Naive thymus-derived CD8-positive, alpha-beta T cell (primary cell): ENCODE results near the gene CCDC200. TPM values are rescaled to one million over a fixed set of nuclear protein-coding genes. Genes with fewer than 3 reads are reported as not detected.
"Not testable (repeated sequence)": the region's sequence is repeated elsewhere in the genome, so short reads cannot be mapped to it uniquely, and the experiment has no call there.

ENCODE experiments used
- ATAC-seq, 2 donors: fragments of 150-1000 bp; cut with Tn5 transposase in 1 of 2; sonication (Bioruptor Pico), chemical (Tn5 transposase) in 1 of 2; 1 replicate in 1 of 2; 2 replicates in 1 of 2; pipeline ENCODE4 v1.10.0; 2021; ENCODE audit warnings: mild to moderate bottlenecking in 2 of 2, moderate library complexity in 2 of 2
- POLR2A ChIA-PET: fragments of 350-600 bp; sonication (Branson Sonifier 250); formaldehyde crosslinking; loops from one replicate; lab custom pipeline; 2021; ENCODE audit warnings: antibody characterized with exemption; lab: Charles Lee
- DNase-seq, 10 donors: peaks; one replicate each; pipeline versions ENCODE4 v3.0.0 to v3.0.0-alpha.2; 2020 to 2022
- H3K27ac Mint-ChIP-seq, 10 donors: one replicate each; pipeline ENCODE4 v1.8.0; 2020 to 2022; ENCODE audit warnings: mild to moderate bottlenecking in 10 of 10, mixed read lengths in 10 of 10, moderate library complexity in 4 of 10, inconsistent platforms in 1 of 10
- H3K27me3 Mint-ChIP-seq, 5 donors: one replicate each; pipeline ENCODE4 v1.8.0; 2021 to 2022; ENCODE audit warnings: mixed read lengths in 5 of 5
- H3K36me3 Mint-ChIP-seq, 3 donors: one replicate each; pipeline ENCODE4 v1.8.0; 2020 to 2022; ENCODE audit warnings: mixed read lengths in 3 of 3, mild to moderate bottlenecking in 2 of 3, inconsistent platforms in 1 of 3
- H3K4me1 Mint-ChIP-seq, 4 donors: one replicate each; pipeline ENCODE4 v1.8.0; 2021 to 2022; ENCODE audit warnings: mixed read lengths in 4 of 4
- H3K4me3 Mint-ChIP-seq, 10 donors: one replicate each; pipeline ENCODE4 v1.8.0; 2020 to 2022; ENCODE audit warnings: mild to moderate bottlenecking in 10 of 10, mixed read lengths in 10 of 10, moderate library complexity in 6 of 10, inconsistent platforms in 1 of 10
- H3K9me3 Mint-ChIP-seq, 9 donors: one replicate each; pipeline ENCODE4 v1.8.0; 2020 to 2022; ENCODE audit warnings: mixed read lengths in 9 of 9, mild to moderate bottlenecking in 3 of 9, inconsistent platforms in 1 of 9, moderate library complexity in 1 of 9
- polyA plus RNA-seq, 3 donors: library from polyadenylated mRNA; unstranded; fragments of 300-500 nt; fragmentation: Illumina TruSeq; gene quantifications; one replicate each; pipeline ENCODE4 v1.2.3, GENCODE V29; 2021
- total RNA-seq, 8 experiments: library from RNA in 2 of 8; stranded (reverse) in 2 of 8; gene quantifications; one replicate each; pipeline ENCODE4 v1.2.3 and lab custom pipeline; 2021 to 2026

Gene CCDC200
- total RNA-seq (1 to 10 TPM; 1.4 to 2.1 TPM), polyA plus RNA-seq (under 1 TPM in 2 of 3 donors, not detected in 1; 0.69 to 0.73 TPM), total RNA-seq (lab: John Stamatoyannopoulos, UW) (0 to 0.49 (median 0.26) reads per million in 6 experiments)

DNA sequence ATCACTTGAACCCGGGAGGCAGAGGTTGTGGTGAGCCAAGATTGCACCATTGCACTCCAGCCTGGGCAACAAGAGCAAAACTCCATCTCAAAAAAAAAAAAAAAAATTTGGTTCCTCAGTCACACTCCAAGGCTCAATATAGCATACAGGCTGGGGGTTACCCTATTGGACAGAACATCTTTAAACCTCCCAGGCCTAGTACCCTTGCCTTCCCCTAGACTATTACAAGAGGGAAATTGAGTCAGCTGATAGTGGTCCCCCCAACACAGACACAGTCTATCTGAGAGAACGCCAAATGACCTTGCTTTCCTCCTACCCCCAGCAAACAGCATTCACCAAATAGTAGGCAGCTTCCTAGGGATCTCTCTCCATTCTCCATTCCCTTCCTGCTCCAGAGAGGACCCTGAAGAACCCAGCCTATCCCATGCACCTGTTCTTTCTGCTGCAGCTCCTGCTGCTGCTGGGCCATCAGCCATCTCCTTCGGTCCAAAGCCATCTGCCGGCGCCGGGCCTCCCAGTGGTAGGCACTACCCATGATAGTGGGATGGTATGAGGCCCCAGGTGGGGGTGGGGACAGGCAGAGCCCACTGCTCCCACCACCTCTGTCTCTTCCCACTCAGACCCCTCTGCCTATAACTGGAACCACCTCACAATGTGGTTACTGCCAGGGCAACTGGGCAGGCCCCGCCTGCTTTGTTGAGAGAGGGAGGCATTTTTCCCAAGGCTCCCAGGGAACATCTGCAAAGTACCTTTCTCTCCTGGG is at the start of gene CCDC200:
Gene CCDC200 (minus strand): TSS at position 604 of the 763 bp plus-strand sequence. CDS start 69 bp downstream, at position 535.
- H3K27me3 Mint-ChIP-seq, POLR2A ChIA-PET, H3K27ac Mint-ChIP-seq, H3K9me3 Mint-ChIP-seq, ATAC-seq, H3K4me1 Mint-ChIP-seq, DNase-seq, H3K4me3 Mint-ChIP-seq: not testable (repeated sequence)
- peaks cover 0 to 11% (median 3%) of the 10 kb centered on the region in 3 donors for H3K36me3 Mint-ChIP-seq

DNA sequence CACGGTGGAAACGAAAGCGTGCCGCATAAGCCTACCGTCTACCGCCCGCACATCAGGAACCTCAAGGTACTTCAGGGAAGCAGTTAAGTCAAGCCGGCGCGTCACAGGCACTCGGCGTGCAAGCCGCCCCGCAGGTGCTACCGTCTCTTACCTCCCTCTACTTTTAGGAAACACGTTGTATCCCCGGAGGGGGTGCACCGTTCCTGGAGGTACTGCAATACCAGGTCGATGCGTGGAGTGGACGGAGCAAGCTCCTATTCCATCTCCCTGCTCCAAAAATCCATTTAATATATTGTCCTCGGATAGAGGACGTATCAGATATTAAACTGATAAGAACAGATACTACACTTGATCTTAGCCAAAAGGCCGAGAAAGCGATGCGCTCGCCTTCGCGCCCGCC is 44.5 kb upstream of the CCDC200 start:
- H3K36me3 Mint-ChIP-seq, H3K27me3 Mint-ChIP-seq, DNase-seq, POLR2A ChIA-PET, H3K27ac Mint-ChIP-seq, H3K4me1 Mint-ChIP-seq, H3K9me3 Mint-ChIP-seq: not testable (repeated sequence)
- ATAC-seq: peak; percentile 25 to 33
- H3K4me3 Mint-ChIP-seq: peak overlapping the region in 1 of 10 donors; percentile 41

DNA sequence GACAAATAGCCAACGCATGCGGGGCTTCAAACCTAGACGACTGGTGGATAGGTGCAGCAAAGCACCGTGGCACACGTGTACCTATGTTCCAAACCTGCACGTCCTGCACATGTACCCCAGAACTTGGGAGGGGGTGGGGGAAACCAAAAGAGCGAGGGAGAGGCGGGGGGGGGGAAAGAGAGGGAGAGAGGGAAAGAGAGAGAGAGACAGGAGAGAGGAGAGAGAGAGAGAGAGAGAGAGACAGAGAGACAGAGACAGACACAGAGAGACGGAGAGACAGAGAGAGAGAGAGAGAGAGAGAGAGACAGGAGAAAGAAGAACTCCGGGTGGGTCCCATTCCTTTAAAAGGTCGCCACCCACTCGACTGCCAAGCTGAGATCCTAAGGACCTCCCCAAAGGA is 44.1 kb upstream of the CCDC200 start:
- H3K4me1 Mint-ChIP-seq, H3K36me3 Mint-ChIP-seq, H3K9me3 Mint-ChIP-seq, H3K27ac Mint-ChIP-seq, H3K27me3 Mint-ChIP-seq, POLR2A ChIA-PET, ATAC-seq: not testable (repeated sequence)
- peak in 1 of 10 donors; percentile 0 for DNase-seq
- peak overlapping the region in 4 of 10 donors; percentile 41 to 79 (median 58) for H3K4me3 Mint-ChIP-seq

DNA sequence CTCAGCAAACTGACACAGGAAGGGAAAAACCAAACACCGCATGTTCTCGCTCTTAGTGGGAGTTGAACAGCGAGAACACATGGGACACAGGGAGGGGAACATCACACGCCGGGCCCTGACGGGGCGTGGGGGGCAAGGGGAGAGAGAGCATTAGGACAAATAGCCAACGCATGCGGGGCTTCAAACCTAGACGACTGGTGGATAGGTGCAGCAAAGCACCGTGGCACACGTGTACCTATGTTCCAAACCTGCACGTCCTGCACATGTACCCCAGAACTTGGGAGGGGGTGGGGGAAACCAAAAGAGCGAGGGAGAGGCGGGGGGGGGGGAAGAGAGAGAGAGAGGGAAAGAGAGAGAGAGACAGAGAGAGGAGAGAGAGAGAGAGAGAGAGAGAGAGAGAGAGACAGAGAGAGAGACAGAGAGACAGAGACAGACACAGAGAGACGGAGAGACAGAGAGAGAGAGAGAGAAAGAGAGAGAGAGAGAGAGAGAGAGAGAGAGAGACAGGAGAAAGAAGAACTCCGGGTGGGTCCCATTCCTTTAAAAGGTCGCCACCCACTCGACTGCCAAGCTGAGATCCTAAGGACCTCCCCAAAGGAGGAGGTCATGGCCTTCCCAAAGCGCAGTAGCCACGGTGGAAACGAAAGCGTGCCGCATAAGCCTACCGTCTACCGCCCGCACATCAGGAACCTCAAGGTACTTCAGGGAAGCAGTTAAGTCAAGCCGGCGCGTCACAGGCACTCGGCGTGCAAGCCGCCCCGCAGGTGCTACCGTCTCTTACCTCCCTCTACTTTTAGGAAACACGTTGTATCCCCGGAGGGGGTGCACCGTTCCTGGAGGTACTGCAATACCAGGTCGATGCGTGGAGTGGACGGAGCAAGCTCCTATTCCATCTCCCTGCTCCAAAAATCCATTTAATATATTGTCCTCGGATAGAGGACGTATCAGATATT is 42.4 kb upstream of the CCDC200 start:
- DNase-seq, H3K4me3 Mint-ChIP-seq, H3K36me3 Mint-ChIP-seq, H3K27ac Mint-ChIP-seq, H3K27me3 Mint-ChIP-seq, POLR2A ChIA-PET, H3K9me3 Mint-ChIP-seq, H3K4me1 Mint-ChIP-seq: not testable (repeated sequence)
- peak; percentile 25 to 32 for ATAC-seq

DNA sequence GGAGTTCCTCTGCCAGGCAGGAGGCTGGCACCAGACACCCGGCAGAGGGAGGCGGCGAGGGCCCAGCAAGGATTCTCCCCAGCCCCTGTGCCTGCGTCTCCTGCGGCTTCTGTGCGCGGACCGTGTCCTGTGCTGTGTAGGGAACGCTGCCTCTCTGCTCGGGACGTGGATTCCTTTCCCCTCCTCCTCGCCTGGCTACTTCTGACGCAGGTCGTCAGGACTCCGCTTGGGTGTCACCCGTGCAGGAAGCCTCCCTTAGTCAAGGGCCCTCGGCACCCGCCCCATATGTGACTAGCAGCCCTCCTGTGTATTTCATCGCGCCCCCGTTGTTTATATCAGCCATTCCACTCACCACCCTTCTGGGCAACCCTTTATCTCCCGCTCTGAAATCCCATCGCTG is 18.0 kb upstream of the CCDC200 start:
- peak in 5 of 10 donors; percentile 49 to 73 (median 58) for DNase-seq
- H3K4me1 Mint-ChIP-seq, ATAC-seq, H3K27ac Mint-ChIP-seq, POLR2A ChIA-PET, H3K27me3 Mint-ChIP-seq, H3K9me3 Mint-ChIP-seq, H3K36me3 Mint-ChIP-seq, H3K4me3 Mint-ChIP-seq: not testable (repeated sequence)

DNA sequence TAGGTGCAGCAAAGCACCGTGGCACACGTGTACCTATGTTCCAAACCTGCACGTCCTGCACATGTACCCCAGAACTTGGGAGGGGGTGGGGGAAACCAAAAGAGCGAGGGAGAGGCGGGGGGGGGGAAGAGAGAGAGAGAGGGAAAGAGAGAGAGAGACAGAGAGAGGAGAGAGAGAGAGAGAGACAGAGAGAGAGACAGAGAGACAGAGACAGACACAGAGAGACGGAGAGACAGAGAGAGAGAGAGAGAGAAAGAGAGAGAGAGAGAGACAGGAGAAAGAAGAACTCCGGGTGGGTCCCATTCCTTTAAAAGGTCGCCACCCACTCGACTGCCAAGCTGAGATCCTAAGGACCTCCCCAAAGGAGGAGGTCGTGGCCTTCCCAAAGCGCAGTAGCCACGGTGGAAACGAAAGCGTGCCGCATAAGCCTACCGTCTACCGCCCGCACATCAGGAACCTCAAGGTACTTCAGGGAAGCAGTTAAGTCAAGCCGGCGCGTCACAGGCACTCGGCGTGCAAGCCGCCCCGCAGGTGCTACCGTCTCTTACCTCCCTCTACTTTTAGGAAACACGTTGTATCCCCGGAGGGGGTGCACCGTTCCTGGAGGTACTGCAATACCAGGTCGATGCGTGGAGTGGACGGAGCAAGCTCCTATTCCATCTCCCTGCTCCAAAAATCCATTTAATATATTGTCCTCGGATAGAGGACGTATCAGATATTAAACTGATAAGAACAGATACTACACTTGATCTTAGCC is 12.4 kb upstream of the CCDC200 start:
- H3K9me3 Mint-ChIP-seq, H3K36me3 Mint-ChIP-seq, H3K4me3 Mint-ChIP-seq, POLR2A ChIA-PET, DNase-seq, H3K4me1 Mint-ChIP-seq, H3K27me3 Mint-ChIP-seq, H3K27ac Mint-ChIP-seq: not testable (repeated sequence)
- peak in 1 of 2 donors; percentile 36 for ATAC-seq

DNA sequence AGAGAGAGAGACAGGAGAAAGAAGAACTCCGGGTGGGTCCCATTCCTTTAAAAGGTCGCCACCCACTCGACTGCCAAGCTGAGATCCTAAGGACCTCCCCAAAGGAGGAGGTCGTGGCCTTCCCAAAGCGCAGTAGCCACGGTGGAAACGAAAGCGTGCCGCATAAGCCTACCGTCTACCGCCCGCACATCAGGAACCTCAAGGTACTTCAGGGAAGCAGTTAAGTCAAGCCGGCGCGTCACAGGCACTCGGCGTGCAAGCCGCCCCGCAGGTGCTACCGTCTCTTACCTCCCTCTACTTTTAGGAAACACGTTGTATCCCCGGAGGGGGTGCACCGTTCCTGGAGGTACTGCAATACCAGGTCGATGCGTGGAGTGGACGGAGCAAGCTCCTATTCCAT is 11.2 kb upstream of the CCDC200 start:
- H3K36me3 Mint-ChIP-seq, POLR2A ChIA-PET, DNase-seq, H3K27ac Mint-ChIP-seq, H3K4me1 Mint-ChIP-seq, H3K9me3 Mint-ChIP-seq, H3K27me3 Mint-ChIP-seq: not testable (repeated sequence)
- ATAC-seq: peak in 1 of 2 donors; percentile 36
- H3K4me3 Mint-ChIP-seq: peak overlapping the region in 1 of 10 donors; percentile 10

DNA sequence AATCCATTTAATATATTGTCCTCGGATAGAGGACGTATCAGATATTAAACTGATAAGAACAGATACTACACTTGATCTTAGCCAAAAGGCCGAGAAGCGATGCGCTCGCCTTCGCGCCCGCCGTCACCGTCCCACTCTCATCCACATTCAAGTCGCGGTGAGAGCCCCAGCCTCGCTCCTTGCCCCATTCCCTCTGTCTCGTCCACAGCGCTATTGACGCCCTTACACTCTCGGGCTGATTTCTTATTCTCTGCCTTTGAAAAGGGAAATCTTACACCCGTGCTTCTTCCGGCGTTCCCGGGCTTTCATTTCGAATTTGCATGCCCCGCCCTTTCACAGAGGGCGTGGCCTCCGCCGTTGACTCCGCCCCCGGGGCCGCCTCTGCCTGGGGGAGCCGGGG is 5.5 kb upstream of the CCDC200 start, which contains the start of gene RNU2-1:
Gene RNU2-1 (minus strand): TSS at position 101 of the 400 bp plus-strand sequence.
- H3K27ac Mint-ChIP-seq, ATAC-seq, H3K27me3 Mint-ChIP-seq, POLR2A ChIA-PET, H3K4me1 Mint-ChIP-seq, H3K36me3 Mint-ChIP-seq, H3K9me3 Mint-ChIP-seq, DNase-seq, H3K4me3 Mint-ChIP-seq: not testable (repeated sequence)

DNA sequence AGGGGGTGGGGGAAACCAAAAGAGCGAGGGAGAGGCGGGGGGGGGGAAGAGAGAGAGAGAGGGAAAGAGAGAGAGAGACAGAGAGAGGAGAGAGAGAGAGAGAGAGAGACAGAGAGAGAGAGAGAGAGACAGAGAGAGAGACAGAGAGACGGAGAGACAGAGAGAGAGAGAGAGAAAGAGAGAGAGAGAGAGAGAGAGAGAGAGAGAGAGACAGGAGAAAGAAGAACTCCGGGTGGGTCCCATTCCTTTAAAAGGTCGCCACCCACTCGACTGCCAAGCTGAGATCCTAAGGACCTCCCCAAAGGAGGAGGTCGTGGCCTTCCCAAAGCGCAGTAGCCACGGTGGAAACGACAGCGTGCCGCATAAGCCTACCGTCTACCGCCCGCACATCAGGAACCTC is 4.8 kb upstream of the CCDC200 start:
- DNase-seq, H3K4me1 Mint-ChIP-seq, H3K27me3 Mint-ChIP-seq, H3K9me3 Mint-ChIP-seq, POLR2A ChIA-PET, H3K27ac Mint-ChIP-seq, H3K4me3 Mint-ChIP-seq, ATAC-seq, H3K36me3 Mint-ChIP-seq: not testable (repeated sequence)

DNA sequence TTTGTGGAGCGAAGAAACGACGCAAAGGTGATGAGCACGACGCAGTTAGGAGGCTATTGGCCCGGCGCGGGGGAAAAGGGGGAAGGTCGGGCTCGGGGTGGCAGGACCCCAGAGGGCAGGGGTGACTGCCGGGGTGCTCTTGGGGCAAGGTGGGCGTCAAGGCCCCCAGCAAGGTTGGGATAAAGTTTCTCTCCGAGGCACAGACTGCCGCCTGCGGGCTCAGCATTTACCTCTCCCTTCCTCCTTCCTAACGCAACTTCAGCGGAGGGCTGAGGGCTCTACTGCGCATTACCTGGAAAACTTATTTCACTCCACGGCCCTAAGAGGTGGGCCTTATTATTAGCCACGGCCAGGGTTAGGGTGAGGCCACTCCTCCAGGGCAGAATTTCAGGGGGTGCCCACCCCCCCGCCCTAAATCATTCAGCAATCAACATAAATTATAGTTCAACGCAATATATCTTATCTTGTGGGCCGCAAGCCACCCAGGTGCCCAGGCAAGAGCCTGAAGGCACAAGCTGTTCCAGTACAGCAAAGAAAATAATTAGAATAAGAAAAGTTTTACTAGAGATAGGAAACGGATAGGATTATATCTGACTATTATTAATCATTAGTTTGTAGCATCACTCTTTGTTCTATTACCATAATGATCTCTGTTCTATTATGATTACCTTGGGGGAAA is 3.7 kb upstream of the CCDC200 start:
- POLR2A ChIA-PET, H3K4me1 Mint-ChIP-seq, ATAC-seq, H3K27me3 Mint-ChIP-seq, H3K9me3 Mint-ChIP-seq, H3K36me3 Mint-ChIP-seq: not testable (repeated sequence)
- H3K4me3 Mint-ChIP-seq: peak overlapping the region in 6 of 10 donors; percentile 34 to 61 (median 54)
- peak in 6 of 10 donors; percentile 27 to 72 (median 32) for DNase-seq
- H3K27ac Mint-ChIP-seq: peak overlapping the region in 2 of 10 donors; percentile 8 to 40

DNA sequence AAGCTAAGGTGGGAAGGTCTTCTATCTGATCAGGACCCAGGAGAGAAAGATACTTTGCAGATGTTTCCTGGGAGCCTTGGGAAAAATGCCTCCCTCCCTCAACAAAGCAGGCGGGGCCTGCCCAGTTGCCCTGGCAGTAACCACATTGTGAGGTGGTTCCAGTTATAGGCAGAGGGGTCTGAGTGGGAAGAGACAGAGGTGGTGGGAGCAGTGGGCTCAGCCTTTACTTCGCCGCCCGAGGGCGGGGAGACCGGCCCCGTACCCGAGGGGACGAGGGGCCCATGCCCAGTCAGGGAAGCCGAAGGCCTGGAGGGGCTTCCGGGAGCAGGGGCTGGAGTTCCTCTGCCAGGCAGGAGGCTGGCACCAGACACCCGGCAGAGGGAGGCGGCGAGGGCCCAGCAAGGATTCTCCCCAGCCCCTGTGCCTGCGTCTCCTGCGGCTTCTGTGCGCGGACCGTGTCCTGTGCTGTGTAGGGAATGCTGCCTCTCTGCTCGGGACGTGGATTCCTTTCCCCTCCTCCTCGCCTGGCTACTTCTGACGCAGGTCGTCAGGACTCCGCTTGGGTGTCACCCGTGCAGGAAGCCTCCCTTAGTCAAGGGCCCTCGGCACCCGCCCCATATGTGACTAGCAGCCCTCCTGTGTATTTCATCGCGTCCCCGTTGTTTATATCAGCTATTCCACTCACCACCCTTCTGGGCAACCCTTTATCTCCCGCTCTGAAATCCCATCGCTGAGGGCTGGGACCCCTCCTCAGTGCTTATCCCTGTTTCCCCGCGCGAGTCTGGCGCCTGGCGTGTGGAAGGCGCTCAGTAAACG is 3.0 kb upstream of the CCDC200 start:
- H3K4me1 Mint-ChIP-seq, POLR2A ChIA-PET, H3K36me3 Mint-ChIP-seq, H3K9me3 Mint-ChIP-seq, H3K27me3 Mint-ChIP-seq, ATAC-seq: not testable (repeated sequence)
- Mint-ChIP-seq H3K27ac (peak overlapping the region in 1 of 10 donors; percentile 59), H3K4me3 (peak overlapping the region in 4 of 10 donors; percentile 45 to 76 (median 53))
- peak in 2 of 10 donors; percentile 9 to 45 for DNase-seq
